B cell (primary cell): ENCODE measurements around the gene CHCHD1. TPM values are rescaled to one million over a fixed set of nuclear protein-coding genes. Genes with fewer than 3 reads are reported as not detected.

Experiments
- ATAC-seq: fragments of 200-7000 bp; cut with Tn5 transposase; one replicate; pipeline ENCODE4 v1.10.0; 2021; ENCODE audit warnings: low read depth, mild to moderate bottlenecking, moderate number of reproducible peaks, moderate library complexity
- CTCF ChIA-PET: fragments of 350-600 bp; sonication (Branson Sonifier 250); formaldehyde crosslinking; loops from one replicate; lab custom pipeline; 2021; ENCODE audit warnings: antibody characterized with exemption, inconsistent platforms; lab: Charles Lee
- POLR2A ChIA-PET: fragments of 350-600 bp; sonication (Branson Sonifier 250); formaldehyde crosslinking; loops from one replicate; lab custom pipeline; 2021; ENCODE audit warnings: antibody characterized with exemption; lab: Charles Lee
- DNase-seq: peaks from one replicate; pipeline ENCODE4 v3.0.0; 2013
- H2AFZ ChIP-seq: 2 replicates; pipeline ENCODE4 v1.6.1; 2012; ENCODE audit warnings: mild to moderate bottlenecking, low read depth, low read length; ENCODE audit not compliant: insufficient read depth, poor library complexity, severe bottlenecking
- H3K27ac ChIP-seq, 2 donors: 1 replicate in 1 of 2; 2 replicates in 1 of 2; pipeline ENCODE4 v1.5.1; 2012 to 2013; ENCODE audit warnings: low read length in 2 of 2, mild to moderate bottlenecking in 2 of 2, moderate library complexity in 1 of 2
- H3K27me3 ChIP-seq, 4 experiments: fragments of 200-600 bp in 1 of 4; sonication (generic) in 1 of 4; replicated peaks in 1 of 4; 1 replicate in 2 of 4; 2 replicates in 2 of 4; pipeline versions ENCODE4 v1.6.1 to v1.7.0; 2013 to 2016; ENCODE audit warnings: low read length in 3 of 4, mild to moderate bottlenecking in 2 of 4, mixed read lengths in 1 of 4, moderate library complexity in 1 of 4; ENCODE audit not compliant: insufficient read depth in 4 of 4, control insufficient read depth in 3 of 4; ENCODE audit errors: control extremely low read depth in 1 of 4
- H3K36me3 ChIP-seq, 2 experiments: replicated peaks in 1 of 2; 1 replicate in 1 of 2; 2 replicates in 1 of 2; pipeline versions ENCODE4 v1.6.1 to v1.7.1; 2013; ENCODE audit warnings: low read length in 1 of 2; ENCODE audit not compliant: insufficient read depth in 2 of 2, control insufficient read depth in 1 of 2; ENCODE audit errors: control extremely low read depth in 1 of 2, extremely low read depth in 1 of 2
- H3K4me1 ChIP-seq, 2 donors: fragments of 200-600 bp in 1 of 2; sonication (generic) in 1 of 2; 1 replicate in 1 of 2; 2 replicates in 1 of 2; pipeline versions ENCODE4 v1.5.1 to v1.6.1; 2013 to 2017; ENCODE audit warnings: low read length in 2 of 2; ENCODE audit not compliant: control insufficient read depth in 2 of 2, insufficient read depth in 2 of 2
- H3K4me2 ChIP-seq: replicated peaks from 2 replicates; pipeline ENCODE3; 2012; ENCODE audit warnings: mild to moderate bottlenecking, low read depth, low read length; ENCODE audit not compliant: poor library complexity, severe bottlenecking
- H3K4me3 ChIP-seq, 5 experiments: fragments of 200-600 bp in 1 of 5; sonication (generic) in 1 of 5; 1 replicate in 3 of 5; 2 replicates in 2 of 5; pipeline versions ENCODE4 v1.5.1 to v1.7.0; 2011 to 2016; ENCODE audit warnings: low read length in 4 of 5, mild to moderate bottlenecking in 4 of 5, low read depth in 2 of 5, control low read depth in 1 of 5, moderate library complexity in 1 of 5; ENCODE audit not compliant: insufficient read depth in 1 of 5; ENCODE audit errors: control extremely low read depth in 1 of 5, extremely low read depth in 1 of 5
- H3K79me2 ChIP-seq: fragments of 200-600 bp; sonication (generic); one replicate; pipeline ENCODE4 v1.6.0; 2016; ENCODE audit warnings: low read length; ENCODE audit not compliant: control insufficient read depth, insufficient read depth
- H3K9ac ChIP-seq: fragments of 200-600 bp; sonication (generic); 2 replicates; pipeline ENCODE4 v1.6.1; 2017; ENCODE audit warnings: mild to moderate bottlenecking, low read length, moderate library complexity
- H3K9me3 ChIP-seq, 3 donors: one replicate each; pipeline versions ENCODE4 v1.6.1 to v1.7.1; 2013; ENCODE audit warnings: low read length in 2 of 3; ENCODE audit not compliant: control insufficient read depth in 2 of 3, insufficient read depth in 1 of 3; ENCODE audit errors: control extremely low read depth in 1 of 3
- H4K20me1 ChIP-seq: 2 replicates; pipeline ENCODE4 v1.6.0; 2012; ENCODE audit warnings: mild to moderate bottlenecking, low read length; ENCODE audit not compliant: insufficient read depth, control insufficient read depth, poor library complexity, severe bottlenecking
- H3K27ac Mint-ChIP-seq: one replicate; pipeline ENCODE4 v1.8.0; 2021; ENCODE audit warnings: mixed read lengths
- H3K27me3 Mint-ChIP-seq: one replicate; pipeline ENCODE4 v1.8.0; 2021; ENCODE audit warnings: mixed read lengths
- H3K4me1 Mint-ChIP-seq: one replicate; pipeline ENCODE4 v1.8.0; 2021; ENCODE audit warnings: mixed read lengths
- H3K4me3 Mint-ChIP-seq: one replicate; pipeline ENCODE4 v1.8.0; 2021; ENCODE audit warnings: mixed read lengths
- H3K9me3 Mint-ChIP-seq: one replicate; pipeline ENCODE4 v1.8.0; 2022; ENCODE audit warnings: mixed read lengths; ENCODE audit not compliant: insufficient read depth
- CTCF ChIP-seq: fragments of 200-600 bp; IDR thresholded peaks from one replicate; pipeline ENCODE4 v1.8.0; 2022; ENCODE audit warnings: antibody characterized with exemption, mild to moderate bottlenecking
- EZH2 ChIP-seq: IDR thresholded peaks from 2 replicates; pipeline ENCODE4 v1.6.1; 2012; ENCODE audit warnings: borderline replicate concordance, low read depth, mild to moderate bottlenecking, moderate library complexity, low read length; ENCODE audit not compliant: insufficient read depth, poor library complexity, severe bottlenecking
- WGBS: methylation state at CpG from one replicate; pipeline ENCODE4 v1.1.5; 2013; ENCODE audit warnings: missing lambda C conversion rate; ENCODE audit not compliant: insufficient coverage; 5-methylcytosine and 5-hydroxymethylcytosine counted together
- intact Hi-C: fragments of 100-400 bp; cut with micrococcal nuclease; formaldehyde crosslinking; loops from one replicate; pipeline ENCODE4 v1.10.0; 2022
- polyA plus RNA-seq: library from polyadenylated mRNA; depleted of rRNA; stranded (reverse); fragments of >200 nt; gene quantifications from 2 replicates; pipeline ENCODE4 v1.2.3, GENCODE V29; 2012
- total RNA-seq, 2 donors: library from RNA; stranded (reverse); fragments of 120-200 nt in 1 of 2; gene quantifications; 1 replicate in 1 of 2; 2 replicates in 1 of 2; pipeline versions ENCODE4 v1.2.3 to v1.2.4, GENCODE V29; 2013 to 2022

The CHCHD1 gene
- total and polyA plus RNA-seq, 2 donors (not counting 1 experiment from before 2014, with no cell fraction given) = 11.9 to 14.7 TPM

- Mint-ChIP-seq H3K27me3 (no peaks in the 10 kb centered on the region), H3K4me1 (no peaks in the 10 kb centered on the region), H3K4me3 (no peak overlapping the region), H3K9me3 (no peaks in the 10 kb centered on the region), H3K27ac (no peak overlapping the region)
- Histone ChIP-seq H3K9me3 (no peaks in the 10 kb centered on the region), H3K4me2 (no peak overlapping the region), H3K4me1 (no peaks in the 10 kb centered on the region), H3K9ac (no peak overlapping the region), H3K4me3 (no peak overlapping the region), H3K79me2 (peaks cover under 1% of the 10 kb centered on the region), H4K20me1 (peaks cover 6% of the 10 kb centered on the region), H3K36me3 (peaks cover under 1 to 67% of the 10 kb centered on the region in 2 experiments), H2AFZ (no peak overlapping the region), H3K27me3 (no peaks in the 10 kb centered on the region), H3K27ac (no peak overlapping the region)
- intact Hi-C loops = no loop called here
- CTCF ChIA-PET = no interaction called here
- POLR2A ChIA-PET = interaction anchor here (0.9 kb wide), 1 partner anchor 17 kb away, joined by 3 read pairs; no protein-coding TSS in a partner anchor
- WGBS = 100% methylated on average over 5 of the region's 6 CpGs
- TF ChIP-seq EZH2 = no peak
- TF ChIP-seq CTCF = no peak
- ATAC-seq (no peak), DNase-seq (no peak)
Measured at GRCh38 chr10:73798087-73798486, 16.2 kb downstream of the CHCHD1 start.

GRCh38 chr10:73798927-73799560 lies 17.2 kb downstream of the CHCHD1 start:
- H3K79me2 ChIP-seq = peaks cover 4% of the 10 kb centered on the region
- intact Hi-C loops = no loop called here
- DNase-seq (no peak), ATAC-seq (no peak)
- Mint-ChIP-seq H3K4me1 (peaks cover 6% of the 10 kb centered on the region), H3K4me3 (no peak overlapping the region), H3K9me3 (no peaks in the 10 kb centered on the region), H3K27me3 (no peaks in the 10 kb centered on the region), H3K27ac (no peak overlapping the region)
- TF ChIP-seq CTCF = no peak
- TF ChIP-seq EZH2 = no peak
- H3K27ac ChIP-seq = no peak overlapping the region
- no peak overlapping the region for H2AFZ ChIP-seq
- ChIA-PET CTCF (no interaction called here), POLR2A (interaction anchor here (0.6 kb wide), 1 partner anchor 12 kb away, joined by 3 read pairs; no protein-coding TSS in a partner anchor)
- peaks cover 5% of the 10 kb centered on the region in 2 donors for H3K4me1 ChIP-seq
- H3K4me3 ChIP-seq = no peak overlapping the region
- H3K4me2 ChIP-seq = no peak overlapping the region
- H3K36me3 ChIP-seq = peaks cover 2 to 67% of the 10 kb centered on the region in 2 experiments
- H3K27me3 ChIP-seq = no peaks in the 10 kb centered on the region
- H3K9ac ChIP-seq = no peak overlapping the region
- H4K20me1 ChIP-seq = peaks cover 14% of the 10 kb centered on the region
- WGBS = 89% methylated on average over 8 of the region's 10 CpGs
- H3K9me3 ChIP-seq = no peaks in the 10 kb centered on the region
